Neuronal stem cell (in vitro differentiated cells): Measurements from ENCODE around the gene ZCCHC24.

ENCODE experiments used
- DNase-seq: peaks from one replicate; pipeline ENCODE4 v3.0.0-alpha.2; 2013; ENCODE audit warnings: low spot score
- H2AFZ ChIP-seq: one replicate; pipeline ENCODE4 v1.6.1; 2013; ENCODE audit warnings: mild to moderate bottlenecking, low read length, inconsistent platforms
- H2AK5ac ChIP-seq: 2 replicates; pipeline ENCODE4 v1.6.1; 2013; ENCODE audit warnings: low read depth, mild to moderate bottlenecking, inconsistent platforms, low read length, moderate library complexity, mixed read lengths
- H2BK120ac ChIP-seq: 2 replicates; pipeline ENCODE4 v1.6.1; 2013; ENCODE audit warnings: low read depth, mild to moderate bottlenecking, inconsistent platforms, low read length, moderate library complexity, mixed read lengths
- H2BK12ac ChIP-seq: one replicate; pipeline ENCODE4 v1.6.1; 2013; ENCODE audit warnings: low read length, inconsistent platforms
- H2BK15ac ChIP-seq: 2 replicates; pipeline ENCODE4 v1.6.1; 2013; ENCODE audit warnings: mild to moderate bottlenecking, low read length, inconsistent platforms, mixed read lengths
- H2BK5ac ChIP-seq: one replicate; pipeline ENCODE4 v1.6.1; 2013; ENCODE audit warnings: inconsistent platforms, mild to moderate bottlenecking, low read length, moderate library complexity
- H3K14ac ChIP-seq: one replicate; pipeline ENCODE4 v1.6.1; 2013; ENCODE audit warnings: low read length, inconsistent platforms
- H3K18ac ChIP-seq: 2 replicates; pipeline ENCODE4 v1.6.1; 2013; ENCODE audit warnings: low read length, inconsistent platforms
- H3K23ac ChIP-seq: 2 replicates; pipeline ENCODE4 v1.6.1; 2013; ENCODE audit warnings: low read depth, mild to moderate bottlenecking, mixed read lengths, low read length, inconsistent platforms; ENCODE audit not compliant: poor library complexity
- H3K27ac ChIP-seq: replicated peaks from 3 replicates; pipeline ENCODE4 v1.5.1; 2013; ENCODE audit warnings: low read length, inconsistent platforms
- H3K27me3 ChIP-seq, 3 experiments: 2 replicates each; pipeline ENCODE4 v1.6.1; 2013; ENCODE audit warnings: low read length in 3 of 3, mild to moderate bottlenecking in 2 of 3, inconsistent platforms in 1 of 3, low read depth in 1 of 3, mixed read lengths in 1 of 3, moderate library complexity in 1 of 3; ENCODE audit not compliant: control insufficient read depth in 3 of 3, insufficient read depth in 3 of 3
- H3K36me3 ChIP-seq, 2 donors: replicated peaks in 1 of 2; 2 replicates each; pipeline ENCODE4 v1.6.1; 2013; ENCODE audit warnings: low read length in 2 of 2; ENCODE audit not compliant: control insufficient read depth in 2 of 2, insufficient read depth in 2 of 2
- H3K4ac ChIP-seq: 2 replicates; pipeline ENCODE4 v1.6.1; 2013; ENCODE audit warnings: inconsistent platforms, mild to moderate bottlenecking, low read length, moderate library complexity
- H3K4me1 ChIP-seq, 2 donors: 1 replicate in 1 of 2; 2 replicates in 1 of 2; pipeline ENCODE4 v1.6.1; 2013; ENCODE audit warnings: low read length in 2 of 2, low read depth in 1 of 2; ENCODE audit not compliant: control insufficient read depth in 2 of 2, insufficient read depth in 1 of 2
- H3K4me2 ChIP-seq: one replicate; pipeline ENCODE4 v1.6.1; 2013; ENCODE audit warnings: mild to moderate bottlenecking, low read length, inconsistent platforms; ENCODE audit not compliant: insufficient read depth, poor library complexity, severe bottlenecking
- H3K4me3 ChIP-seq, 2 donors: 2 replicates each; pipeline ENCODE4 v1.5.1; 2013; ENCODE audit warnings: low read length in 2 of 2, mild to moderate bottlenecking in 2 of 2, inconsistent platforms in 1 of 2, moderate library complexity in 1 of 2
- H3K79me1 ChIP-seq: one replicate; pipeline ENCODE4 v1.6.1; 2013; ENCODE audit warnings: low read depth, mild to moderate bottlenecking, inconsistent platforms, low read length, moderate library complexity
- H3K9ac ChIP-seq: one replicate; pipeline ENCODE4 v1.6.1; 2013; ENCODE audit warnings: mild to moderate bottlenecking, low read depth, low read length, inconsistent platforms; ENCODE audit not compliant: poor library complexity
- H3K9me3 ChIP-seq, 2 donors: replicated peaks in 1 of 2; 2 replicates each; pipeline versions ENCODE3 to v1.6.1; 2013; ENCODE audit warnings: low read length in 2 of 2, mild to moderate bottlenecking in 2 of 2, inconsistent platforms in 1 of 2, low read depth in 1 of 2, mixed read lengths in 1 of 2, moderate library complexity in 1 of 2; ENCODE audit not compliant: control insufficient read depth in 2 of 2, insufficient read depth in 1 of 2
- H4K8ac ChIP-seq: one replicate; pipeline ENCODE4 v1.6.1; 2013; ENCODE audit warnings: low read depth, mild to moderate bottlenecking, inconsistent platforms, low read length, moderate library complexity
- H4K91ac ChIP-seq: one replicate; pipeline ENCODE4 v1.6.1; 2013; ENCODE audit warnings: low read length, low read depth, mild to moderate bottlenecking, inconsistent platforms; ENCODE audit not compliant: poor library complexity
- WGBS, 2 donors: extraction: QIAGEN DNeasy Blood & Tissue Kit; methylation state at CpG; one replicate each; pipeline ENCODE4 v1.1.7; 2013; ENCODE audit warnings: missing lambda C conversion rate in 2 of 2, mixed read lengths in 1 of 2; ENCODE audit not compliant: insufficient read length in 2 of 2, insufficient replicate concordance in 1 of 2; ENCODE audit errors: extremely low coverage in 2 of 2; 5-methylcytosine and 5-hydroxymethylcytosine counted together

Gene ZCCHC24

DNA sequence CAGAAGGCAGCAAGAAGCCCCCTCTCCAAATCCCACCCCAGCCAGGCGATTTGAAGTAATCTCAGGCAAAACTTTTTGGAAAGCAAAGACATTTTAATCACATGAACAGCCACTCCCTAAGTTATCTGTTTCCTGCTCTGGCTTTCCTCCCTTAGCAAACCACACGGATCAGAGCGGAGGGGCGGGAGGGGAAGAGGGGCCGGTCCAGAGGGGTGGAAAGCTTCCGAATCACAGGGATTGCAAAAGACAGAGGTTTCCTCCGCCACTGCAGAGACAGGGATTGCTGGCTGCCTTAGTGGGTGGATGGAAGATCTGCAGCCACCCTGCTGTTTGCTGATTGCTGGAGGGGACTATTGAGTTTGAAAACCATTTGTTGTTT lies 41.2 kb downstream of the ZCCHC24 start:
- H3K4ac ChIP-seq = no peak overlapping the region
- peak overlapping the region; percentile 76 for H2AK5ac ChIP-seq
- peak overlapping the region; percentile 92 for H3K18ac ChIP-seq
- H3K9ac ChIP-seq = no peak overlapping the region
- no peak overlapping the region for H4K91ac ChIP-seq
- H2BK12ac ChIP-seq = no peak overlapping the region
- H3K14ac ChIP-seq = no peak overlapping the region
- H2AFZ ChIP-seq = peak overlapping the region; percentile 86
- H2BK15ac ChIP-seq = no peak overlapping the region
- no CpG with 5 or more reads among the region's 7 CpGs for WGBS, 2 donors
- H3K4me1 ChIP-seq = peaks cover 37 to 40% of the 10 kb centered on the region in 2 donors
- no peak for DNase-seq
- peak overlapping the region; percentile 71 for H3K27ac ChIP-seq
- no peak overlapping the region for H3K23ac ChIP-seq
- no peaks in the 10 kb centered on the region for H3K9me3 ChIP-seq
- H3K27me3 ChIP-seq = no peaks in the 10 kb centered on the region
- peak overlapping the region; percentile 35 for H2BK120ac ChIP-seq
- H3K79me1 ChIP-seq = peaks cover 3% of the 10 kb centered on the region
- H4K8ac ChIP-seq = no peak overlapping the region
- H2BK5ac ChIP-seq = no peak overlapping the region
- no peak overlapping the region for H3K4me2 ChIP-seq
- H3K4me3 ChIP-seq = no peak overlapping the region
- no peaks in the 10 kb centered on the region for H3K36me3 ChIP-seq

DNA sequence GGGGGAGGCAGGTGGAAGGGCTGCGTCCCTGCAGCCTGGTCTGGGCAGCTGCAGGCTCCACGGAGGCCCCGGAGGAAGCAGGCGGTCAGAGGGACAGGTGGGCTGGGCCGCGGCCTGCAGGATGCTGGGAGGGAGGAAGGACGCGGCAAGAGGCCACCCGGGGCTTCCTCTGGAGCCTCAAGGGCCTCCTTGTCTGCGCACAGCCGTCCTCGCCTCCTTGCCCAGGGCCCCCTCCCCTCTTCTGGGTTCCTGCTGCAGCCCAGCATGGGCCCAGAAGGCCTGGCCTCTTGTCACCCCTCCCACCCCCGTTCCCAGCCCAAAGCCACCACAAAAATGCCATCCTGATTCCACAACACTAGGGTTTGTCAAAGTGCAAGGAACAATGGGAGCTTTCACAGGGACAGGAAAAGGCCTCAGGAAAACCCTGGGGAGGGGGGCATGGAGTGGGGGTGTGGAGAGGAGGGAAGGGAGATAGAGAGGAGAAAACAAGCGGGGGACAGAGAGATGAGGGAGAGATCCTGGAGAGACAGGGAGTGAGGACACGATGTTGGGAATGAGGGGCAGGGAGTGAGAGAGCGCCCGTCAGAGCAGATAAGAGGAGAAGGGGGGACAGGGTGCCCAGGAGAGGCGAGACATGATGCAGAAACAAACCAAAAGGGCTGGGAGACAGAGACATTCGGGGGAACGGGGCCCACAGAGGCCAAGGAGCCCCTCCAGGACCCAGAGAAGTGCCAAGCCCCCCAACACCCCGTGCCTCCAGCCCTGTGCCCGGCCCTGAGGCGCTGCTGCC lies 41.8 kb downstream of the ZCCHC24 start:
- Histone ChIP-seq H3K27ac (peak overlapping the region; percentile 71), H2BK12ac (no peak overlapping the region), H3K4me2 (no peak overlapping the region), H4K91ac (no peak overlapping the region), H3K9ac (peak overlapping the region; percentile 5), H3K18ac (peak overlapping the region; percentile 92), H3K9me3 (no peaks in the 10 kb centered on the region), H3K4me3 (no peak overlapping the region), H4K8ac (no peak overlapping the region), H3K23ac (peak overlapping the region; percentile 0), H2BK5ac (no peak overlapping the region), H3K4me1 (peaks cover 42 to 44% of the 10 kb centered on the region in 2 donors), H3K36me3 (no peaks in the 10 kb centered on the region), H3K27me3 (no peaks in the 10 kb centered on the region), H3K14ac (peak overlapping the region; percentile 8), H2AK5ac (peak overlapping the region; percentile 98), H2BK15ac (peak overlapping the region; percentile 25), H2AFZ (peak overlapping the region; percentile 86), H2BK120ac (peak overlapping the region; percentile 35), H3K4ac (no peak overlapping the region), H3K79me1 (peaks cover 3% of the 10 kb centered on the region)
- peak; percentile 48 for DNase-seq
- WGBS, 2 donors = no CpG with 5 or more reads among the region's 23 CpGs

DNA sequence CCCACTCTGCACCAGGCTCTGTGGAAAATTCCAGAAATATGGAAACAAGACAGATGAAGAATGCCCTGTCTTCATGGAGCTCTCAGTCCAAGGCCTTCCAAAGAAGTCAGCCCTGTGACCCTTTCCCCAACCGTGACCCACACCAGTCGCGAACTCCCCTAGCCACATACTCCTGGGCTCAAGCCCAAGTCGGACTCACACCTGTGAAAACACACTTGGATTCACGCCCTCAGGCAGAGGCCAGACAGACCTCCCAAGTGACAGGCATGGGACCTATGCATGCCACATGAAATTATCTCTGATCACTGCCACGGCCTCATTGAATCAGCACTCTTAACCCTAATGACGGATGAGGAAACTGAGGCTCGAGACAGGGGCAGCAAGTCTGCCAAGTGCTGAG lies 42.5 kb downstream of the ZCCHC24 start:
- Histone ChIP-seq H2AFZ (peak overlapping the region; percentile 86), H3K4me3 (no peak overlapping the region), H4K8ac (no peak overlapping the region), H3K4me1 (peaks cover 45 to 48% of the 10 kb centered on the region in 2 donors), H3K9ac (peak overlapping the region; percentile 5), H2BK5ac (no peak overlapping the region), H3K27me3 (no peaks in the 10 kb centered on the region), H3K79me1 (peaks cover 3% of the 10 kb centered on the region), H3K27ac (peak overlapping the region; percentile 71), H3K18ac (peak overlapping the region; percentile 48), H3K23ac (peak overlapping the region; percentile 0), H4K91ac (no peak overlapping the region), H3K4ac (no peak overlapping the region), H2BK12ac (no peak overlapping the region), H3K36me3 (no peaks in the 10 kb centered on the region), H3K4me2 (no peak overlapping the region), H2BK15ac (peak overlapping the region; percentile 25), H3K9me3 (no peaks in the 10 kb centered on the region), H2BK120ac (peak overlapping the region; percentile 2), H3K14ac (peak overlapping the region; percentile 8), H2AK5ac (peak overlapping the region; percentile 98)
- WGBS, 2 donors = no CpG with 5 or more reads among the region's 8 CpGs
- DNase-seq = no peak

DNA sequence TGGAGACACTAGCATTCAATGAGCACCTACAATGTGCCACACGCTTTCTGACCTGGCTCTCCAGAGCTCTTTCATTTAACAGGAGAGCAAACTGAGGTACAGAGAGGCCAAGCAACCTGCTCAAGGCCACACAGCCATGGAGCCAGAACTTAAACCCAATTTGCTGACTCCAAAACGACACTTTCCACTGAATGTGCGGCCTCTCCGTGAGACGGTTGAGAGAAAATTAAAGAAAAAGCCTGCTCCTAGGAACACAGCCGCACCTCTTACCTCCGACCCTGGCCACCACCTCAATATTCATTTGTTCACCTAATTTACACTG lies 42.8 kb downstream of the ZCCHC24 start:
- H3K4me2 ChIP-seq = no peak overlapping the region
- H3K36me3 ChIP-seq = no peaks in the 10 kb centered on the region
- H3K4me1 ChIP-seq = peaks cover 46 to 51% of the 10 kb centered on the region in 2 donors
- no peak overlapping the region for H4K8ac ChIP-seq
- H3K23ac ChIP-seq = no peak overlapping the region
- DNase-seq = no peak
- no peak overlapping the region for H2BK5ac ChIP-seq
- H2BK12ac ChIP-seq = no peak overlapping the region
- H2AK5ac ChIP-seq = peak overlapping the region; percentile 85
- H3K9me3 ChIP-seq = no peaks in the 10 kb centered on the region
- H2BK120ac ChIP-seq = peak overlapping the region; percentile 2
- H2BK15ac ChIP-seq = no peak overlapping the region
- no peak overlapping the region for H3K27ac ChIP-seq
- no peak overlapping the region for H3K4me3 ChIP-seq
- H3K4ac ChIP-seq = no peak overlapping the region
- no CpG with 5 or more reads among the region's 7 CpGs for WGBS, 2 donors
- H3K79me1 ChIP-seq = peaks cover 3% of the 10 kb centered on the region
- no peak overlapping the region for H3K9ac ChIP-seq
- H3K18ac ChIP-seq = peak overlapping the region; percentile 68
- H3K14ac ChIP-seq = no peak overlapping the region
- no peak overlapping the region for H4K91ac ChIP-seq
- H2AFZ ChIP-seq = no peak overlapping the region
- H3K27me3 ChIP-seq = no peaks in the 10 kb centered on the region
